AG04449 (cell line): Measurements from ENCODE around the gene NKPD1.

ENCODE experiments used
- CTCF ChIA-PET: fragments of 350-600 bp; formaldehyde crosslinking; extraction: SDS; loops from one replicate; lab custom pipeline; 2021; ENCODE audit warnings: antibody characterized with exemption; lab: Yijun Ruan, JAX
- POLR2A ChIA-PET: fragments of 400-600, 350-600 bp; formaldehyde crosslinking; extraction: SDS; loops from one replicate; lab custom pipeline; 2020; ENCODE audit warnings: antibody characterized with exemption, inconsistent platforms; lab: Yijun Ruan, JAX
- DNase-seq: peaks from one replicate; pipeline ENCODE4 v3.0.0-alpha.2; 2010; ENCODE audit warnings: low read depth, low spot score
- H3K4me3 ChIP-seq: 2 replicates; pipeline ENCODE4 v1.5.1; 2011; ENCODE audit warnings: low read depth, mild to moderate bottlenecking, control low read depth, low read length
- TF ChIP-seq, protein P1 (sequence below): IDR thresholded peaks from one replicate; pipeline ENCODE4 v1.5.1; 2011; ENCODE audit warnings: mild to moderate bottlenecking, moderate library complexity, low read length, control low read depth, inconsistent platforms; ENCODE audit not compliant: insufficient read depth; ENCODE audit errors: missing control alignments

NKPD1 gene

DNA sequence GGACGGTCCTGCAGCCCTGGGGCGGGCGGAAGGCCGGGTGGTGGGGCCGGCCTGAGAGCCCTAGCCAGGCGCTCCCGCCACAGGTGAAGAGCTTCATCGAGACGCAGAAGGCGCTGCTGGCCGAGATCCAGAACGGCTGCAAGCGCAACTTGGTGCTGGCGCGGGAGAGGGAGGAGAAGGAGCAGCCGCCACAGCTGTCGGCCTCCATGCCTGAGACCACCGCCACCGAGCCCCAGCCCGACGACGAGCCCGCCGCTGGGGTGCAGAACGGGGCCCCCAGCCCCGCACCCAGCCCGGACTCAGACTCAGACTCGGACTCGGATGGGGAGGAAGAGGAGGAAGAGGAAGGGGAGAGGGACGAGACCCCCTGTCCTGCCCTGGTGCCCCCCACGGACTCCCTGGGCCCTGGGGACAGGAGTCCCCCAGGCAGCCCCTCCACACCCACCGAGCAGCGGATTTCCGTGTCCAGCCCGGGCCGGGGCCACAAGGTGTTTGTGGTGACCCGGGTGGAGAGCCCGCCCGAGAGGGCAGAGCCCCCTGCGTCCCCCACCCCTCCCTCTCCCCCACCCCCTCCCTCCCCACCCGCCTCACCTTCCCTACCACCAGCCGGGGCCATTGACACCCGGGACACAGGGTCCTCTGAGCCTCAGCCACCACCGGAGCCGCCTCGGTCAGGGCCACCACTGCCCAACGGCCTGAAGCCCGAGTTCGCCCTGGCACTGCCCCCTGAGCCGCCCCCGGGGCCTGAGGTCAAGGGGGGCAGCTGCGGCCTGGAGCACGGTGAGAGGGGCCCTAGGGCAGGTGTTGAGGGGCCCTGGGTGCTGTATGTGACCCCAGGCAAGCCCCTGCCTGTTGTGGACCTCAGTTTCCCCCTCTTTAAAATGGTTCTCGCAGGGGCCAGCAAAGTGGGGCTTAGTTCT lies 15.3 kb downstream of the NKPD1 start:
- DNase-seq, result no peak
- H3K4me3 ChIP-seq, result no peak overlapping the region
- TF ChIP-seq, protein P1, sequence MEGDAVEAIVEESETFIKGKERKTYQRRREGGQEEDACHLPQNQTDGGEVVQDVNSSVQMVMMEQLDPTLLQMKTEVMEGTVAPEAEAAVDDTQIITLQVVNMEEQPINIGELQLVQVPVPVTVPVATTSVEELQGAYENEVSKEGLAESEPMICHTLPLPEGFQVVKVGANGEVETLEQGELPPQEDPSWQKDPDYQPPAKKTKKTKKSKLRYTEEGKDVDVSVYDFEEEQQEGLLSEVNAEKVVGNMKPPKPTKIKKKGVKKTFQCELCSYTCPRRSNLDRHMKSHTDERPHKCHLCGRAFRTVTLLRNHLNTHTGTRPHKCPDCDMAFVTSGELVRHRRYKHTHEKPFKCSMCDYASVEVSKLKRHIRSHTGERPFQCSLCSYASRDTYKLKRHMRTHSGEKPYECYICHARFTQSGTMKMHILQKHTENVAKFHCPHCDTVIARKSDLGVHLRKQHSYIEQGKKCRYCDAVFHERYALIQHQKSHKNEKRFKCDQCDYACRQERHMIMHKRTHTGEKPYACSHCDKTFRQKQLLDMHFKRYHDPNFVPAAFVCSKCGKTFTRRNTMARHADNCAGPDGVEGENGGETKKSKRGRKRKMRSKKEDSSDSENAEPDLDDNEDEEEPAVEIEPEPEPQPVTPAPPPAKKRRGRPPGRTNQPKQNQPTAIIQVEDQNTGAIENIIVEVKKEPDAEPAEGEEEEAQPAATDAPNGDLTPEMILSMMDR, result no peak
- ChIA-PET CTCF (interaction anchor here (1.0 to 1.3 kb wide), 3 partner anchors 20 to 56 kb away, joined by 3 to 5 read pairs (median 3); no protein-coding TSS in a partner anchor), POLR2A (no interaction called here)

DNA sequence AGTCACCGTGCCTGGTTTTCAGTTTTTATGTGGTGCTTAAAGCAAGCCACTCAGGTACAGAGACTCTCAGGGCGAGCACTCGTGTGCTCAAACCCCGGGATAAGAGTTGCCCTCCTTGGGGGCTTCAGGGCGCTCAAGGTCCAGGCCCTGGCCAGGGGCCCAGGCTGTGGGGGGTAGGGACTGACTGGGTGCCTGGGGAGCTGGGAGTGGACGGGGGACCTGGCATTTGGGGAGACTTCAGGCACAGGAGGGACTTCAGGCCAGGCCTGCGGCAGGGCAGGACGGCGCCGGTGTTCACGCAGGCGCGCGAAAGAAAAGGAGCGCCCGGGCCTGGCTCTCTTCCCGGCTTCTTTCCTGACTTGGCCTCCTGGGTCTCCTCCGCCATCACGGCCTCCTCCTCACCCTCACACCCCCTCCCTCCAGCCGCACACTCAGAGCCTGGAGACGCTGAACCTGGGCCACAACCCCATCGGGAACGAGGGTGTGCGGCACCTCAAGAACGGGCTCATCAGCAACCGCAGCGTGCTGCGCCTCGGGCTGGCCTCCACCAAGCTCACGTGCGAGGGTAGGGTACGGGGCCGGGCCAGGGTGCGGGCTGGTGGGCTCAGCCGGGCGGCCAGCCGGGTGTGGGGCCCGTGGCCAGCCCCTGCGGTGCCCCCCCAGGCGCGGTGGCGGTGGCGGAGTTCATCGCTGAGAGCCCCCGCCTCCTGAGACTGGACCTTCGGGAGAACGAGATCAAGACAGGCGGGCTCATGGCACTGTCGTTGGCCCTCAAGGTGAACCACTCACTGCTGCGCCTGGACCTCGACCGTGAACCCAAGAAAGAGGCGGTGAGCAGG lies 16.1 kb downstream of the NKPD1 start:
- H3K4me3 ChIP-seq, result no peak overlapping the region
- POLR2A ChIA-PET, result no interaction called here

DNA sequence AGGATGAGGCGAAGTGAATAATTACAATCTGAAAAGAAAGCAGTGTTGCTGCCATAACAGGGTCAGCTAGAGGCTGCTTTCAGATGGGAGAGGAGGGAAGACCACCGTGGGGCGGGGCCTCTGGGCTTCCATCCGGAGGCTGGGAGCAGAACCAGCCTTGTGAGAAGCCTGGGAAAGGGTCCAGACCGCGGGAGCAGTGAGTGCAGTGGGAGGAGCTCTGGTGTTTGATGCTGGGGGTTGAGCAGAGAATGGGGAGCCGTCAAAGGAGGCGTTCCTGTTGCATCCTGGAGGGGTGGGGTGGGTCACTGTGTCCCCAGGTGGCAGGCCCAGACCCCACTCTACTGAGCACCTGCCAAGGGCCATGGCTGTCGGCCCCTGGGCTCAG lies 18.1 kb downstream of the NKPD1 start:
- ChIA-PET POLR2A (no interaction called here), CTCF (interaction anchor here (1.1 to 2.3 kb wide), 2 partner anchors 14 to 18 kb away, joined by 3 to 13 read pairs; no protein-coding TSS in a partner anchor)
- no peak for DNase-seq
- no peak overlapping the region for H3K4me3 ChIP-seq
- TF ChIP-seq, protein P1, result no peak

More for the DNA sequence above, 16.1 kb downstream of the NKPD1 start:
- TF ChIP-seq, protein P1, result no peak
- DNase-seq, result no peak
- CTCF ChIA-PET, result interaction anchor here (0.6 to 2.3 kb wide), 5 partner anchors 8 to 85 kb away, joined by 3 to 13 read pairs (median 3); no protein-coding TSS in a partner anchor

DNA sequence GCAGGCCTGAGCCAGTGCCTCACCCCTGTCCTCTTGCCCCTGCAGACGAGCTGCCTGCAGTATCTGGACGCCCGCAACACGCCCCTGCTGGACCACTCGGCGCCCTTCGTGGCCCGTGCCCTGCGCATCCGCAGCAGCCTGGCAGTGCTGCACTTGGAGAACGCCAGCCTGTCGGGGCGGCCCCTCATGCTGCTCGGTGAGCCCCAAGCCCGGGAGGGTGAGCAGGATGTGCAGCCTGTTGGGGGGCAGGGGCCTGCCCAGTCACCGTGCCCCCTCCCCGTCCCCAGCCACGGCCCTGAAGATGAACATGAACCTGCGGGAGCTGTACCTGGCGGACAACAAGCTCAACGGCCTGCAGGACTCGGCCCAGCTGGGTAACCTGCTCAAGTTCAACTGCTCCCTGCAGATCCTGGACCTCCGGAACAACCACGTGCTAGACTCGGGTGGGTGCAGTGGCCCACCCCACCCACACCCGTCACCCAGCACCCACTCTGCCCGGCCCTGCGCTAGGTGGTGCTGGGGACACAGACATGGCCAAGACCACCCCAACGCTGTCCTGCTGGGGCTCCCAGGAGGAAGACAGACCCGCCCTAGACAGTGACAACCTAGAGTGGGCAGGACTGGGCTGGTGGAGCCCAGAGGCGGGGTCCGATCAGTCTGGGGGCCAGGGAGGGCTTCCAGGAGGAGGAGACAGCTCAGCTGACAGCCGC lies 18.6 kb downstream of the NKPD1 start:
- POLR2A ChIA-PET, result no interaction called here
- DNase-seq, result no peak
- TF ChIP-seq, protein P1, result no peak

DNA sequence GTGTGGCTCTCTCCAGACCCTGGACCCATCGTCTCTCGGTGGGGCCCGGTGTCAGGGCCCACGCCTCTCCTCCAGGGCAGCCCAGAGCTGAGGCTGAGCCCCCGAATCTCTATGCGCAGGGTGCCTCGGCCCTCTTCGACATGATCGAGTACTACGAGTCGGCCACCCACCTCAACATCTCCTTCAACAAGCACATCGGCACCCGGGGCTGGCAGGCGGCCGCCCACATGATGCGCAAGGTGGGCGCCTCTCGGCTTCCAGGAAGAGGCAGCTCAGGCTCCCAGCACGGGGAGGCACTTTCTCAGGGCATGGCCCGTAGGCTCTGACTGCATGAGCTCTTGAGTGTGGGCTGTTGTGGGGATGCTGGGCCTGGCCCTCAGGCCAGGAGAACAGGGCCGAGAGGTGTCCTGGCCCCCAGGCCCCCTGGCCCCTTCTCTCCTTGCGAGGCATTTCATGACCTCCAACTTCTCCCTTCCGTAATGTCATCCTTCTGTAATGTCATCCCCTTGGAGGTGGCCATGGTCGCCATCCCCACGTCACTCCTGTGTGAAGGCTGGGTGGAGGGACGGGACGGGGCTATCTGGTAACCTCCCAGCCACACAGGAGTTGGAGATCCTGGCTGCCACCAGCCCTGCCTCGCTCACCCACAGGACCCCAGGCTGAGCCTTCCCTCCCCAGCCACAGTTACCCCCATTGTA lies 19.4 kb downstream of the NKPD1 start:
- TF ChIP-seq, protein P1, result no peak
- DNase-seq, result no peak
- CTCF ChIA-PET, result interaction anchor here (1.0 to 2.1 kb wide), 3 partner anchors 8 to 19 kb away, joined by 3 to 8 read pairs (median 4); partner anchors contain the start of gene NKPD1
- no peak overlapping the region for H3K4me3 ChIP-seq
- POLR2A ChIA-PET, result no interaction called here

More for the DNA sequence above, 18.6 kb downstream of the NKPD1 start:
- H3K4me3 ChIP-seq, result no peak overlapping the region
- CTCF ChIA-PET, result interaction anchor here (2.3 kb wide), 1 partner anchor 17 kb away, joined by 13 read pairs; no protein-coding TSS in a partner anchor
